ENCODE results near the gene B9D1. TPM values are rescaled to one million over a fixed set of nuclear protein-coding genes. Genes with fewer than 3 reads are reported as not detected.
A peak's percentile ranks its signal among the peaks of the same experiment; 100 is the strongest.

B9D1 gene
- total and polyA plus RNA-seq, 2 of the 13 experiments (the other 11 are each of a cell fraction or from before 2014, with no cell fraction given): 27.7 to 31.1 TPM

DNA sequence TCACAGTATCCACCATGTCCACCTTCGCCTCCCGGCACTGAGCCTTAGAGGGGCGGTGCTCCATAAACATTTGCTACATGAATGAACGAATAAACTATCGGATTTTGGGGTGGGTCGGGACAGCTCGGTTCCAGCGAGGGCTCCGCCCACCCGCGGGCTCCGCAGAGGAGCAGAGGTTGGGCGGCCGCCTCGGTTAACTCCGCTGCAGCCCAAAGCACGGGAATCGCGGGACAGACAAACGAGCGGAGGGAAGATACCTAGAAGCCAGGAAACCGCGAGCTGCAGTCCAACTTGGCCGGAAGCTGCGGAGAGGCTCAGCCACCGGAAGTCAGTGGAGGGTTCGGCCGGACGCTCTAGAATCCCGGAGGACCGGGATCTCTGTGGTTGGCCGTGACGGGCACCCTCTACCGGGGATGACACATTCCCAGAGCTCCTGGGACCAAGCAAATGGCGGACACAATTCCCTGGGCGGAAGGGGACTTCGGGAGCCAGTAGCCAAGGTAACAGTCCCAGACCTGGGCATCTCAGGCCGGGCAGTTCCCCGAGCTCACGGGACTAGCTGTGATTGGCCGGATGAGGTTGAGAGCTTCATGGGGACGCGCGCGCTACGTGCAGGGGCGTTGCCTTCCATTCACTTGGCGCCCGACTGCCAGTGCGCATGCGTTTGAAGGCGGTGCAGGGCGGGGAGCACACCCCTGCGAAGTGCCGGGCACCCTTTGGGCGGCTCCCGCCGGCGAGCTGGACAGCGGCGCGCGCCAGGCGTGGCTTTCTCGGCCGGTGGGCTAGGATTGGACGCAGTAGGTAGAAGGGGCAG lies 15.3 kb upstream of the B9D1 start (continued):
- TF ChIP-seq, protein P1, sequence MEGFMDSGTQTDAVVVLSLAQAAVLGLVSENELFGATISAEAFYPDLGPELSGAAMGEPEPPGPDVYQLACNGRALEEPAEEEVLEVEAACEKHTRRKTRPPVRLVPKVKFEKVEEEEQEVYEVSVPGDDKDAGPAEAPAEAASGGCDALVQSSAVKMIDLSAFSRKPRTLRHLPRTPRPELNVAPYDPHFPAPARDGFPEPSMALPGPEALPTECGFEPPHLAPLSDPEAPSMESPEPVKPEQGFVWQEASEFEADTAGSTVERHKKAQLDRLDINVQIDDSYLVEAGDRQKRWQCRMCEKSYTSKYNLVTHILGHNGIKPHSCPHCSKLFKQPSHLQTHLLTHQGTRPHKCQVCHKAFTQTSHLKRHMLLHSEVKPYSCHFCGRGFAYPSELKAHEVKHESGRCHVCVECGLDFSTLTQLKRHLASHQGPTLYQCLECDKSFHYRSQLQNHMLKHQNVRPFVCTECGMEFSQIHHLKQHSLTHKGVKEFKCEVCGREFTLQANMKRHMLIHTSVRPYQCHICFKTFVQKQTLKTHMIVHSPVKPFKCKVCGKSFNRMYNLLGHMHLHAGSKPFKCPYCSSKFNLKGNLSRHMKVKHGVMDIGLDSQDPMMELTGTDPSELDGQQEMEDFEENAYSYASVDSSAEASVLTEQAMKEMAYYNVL (CRISPR knock-in tag; IDR thresholded peaks at IDR 0.05; ENCODE audit: borderline replicate concordance): 0 out of 2 replicates have a peak, but pooled peaks have one; percentile 33
- TF ChIP-seq ZNF616 (CRISPR knock-in tag; IDR thresholded peaks at IDR 0.05; ENCODE audit: low read depth) (0 out of 2 replicates have a peak, but pooled peaks have one; percentile 28), LCORL (IDR thresholded peaks at IDR 0.05) (no peak), LCORL (CRISPR knock-in tag; IDR thresholded peaks at IDR 0.05) (no peak; the same call in none of the 2 replicates), ZNF703 (CRISPR knock-in tag; IDR thresholded peaks at IDR 0.05; ENCODE audit: borderline replicate concordance) (no peak), ZNF234 (CRISPR knock-in tag; conservative IDR thresholded peaks at IDR 0.05) (no peak), GTF3A (CRISPR knock-in tag; conservative IDR thresholded peaks at IDR 0.05) (peak; percentile 92; the same call in 1 of the 2 replicates), ELF1 (CRISPR knock-in tag; IDR thresholded peaks at IDR 0.05) (peak; percentile 88), STAG1 (CRISPR knock-in tag; IDR thresholded peaks at IDR 0.05) (no peak), ZNF333 (CRISPR knock-in tag; IDR thresholded peaks at IDR 0.05; ENCODE audit: borderline replicate concordance) (no peak), RXRB (CRISPR knock-in tag; IDR thresholded peaks at IDR 0.05; ENCODE audit: borderline replicate concordance) (peak; percentile 9), ZSCAN30 (CRISPR knock-in tag; IDR thresholded peaks at IDR 0.05) (no peak), POLR2G (IDR thresholded peaks at IDR 0.05; ENCODE audit: low read depth, low read length) (peak; percentile 96), ZSCAN25 (CRISPR knock-in tag; IDR thresholded peaks at IDR 0.05) (peak; percentile 89), FIP1L1 (IDR thresholded peaks at IDR 0.05; ENCODE audit: borderline replicate concordance, insufficient read depth, low read depth, low read length) (no peak), ARNT (IDR thresholded peaks at IDR 0.05) (no peak), ATF7-NPFF (CRISPR knock-in tag; IDR thresholded peaks at IDR 0.05; ENCODE audit: low read depth) (no peak; the same call in none of the 2 replicates), KDM1A (CRISPR knock-in tag; IDR thresholded peaks at IDR 0.05) (0 out of 2 replicates have a peak, but pooled peaks have one; percentile 47), NCOA5 (CRISPR knock-in tag; IDR thresholded peaks at IDR 0.05) (no peak), ZBTB42 (CRISPR knock-in tag; IDR thresholded peaks at IDR 0.05) (peak; percentile 78; the same call in 1 of the 2 replicates), PCBP2 (optimal IDR thresholded peaks at IDR 0.05; ENCODE audit: low read depth, low read length, poor library complexity, severe bottlenecking) (no peak), ZNF841 (CRISPR knock-in tag; IDR thresholded peaks at IDR 0.05; ENCODE audit: borderline replicate concordance) (no peak), ZNF260 (CRISPR knock-in tag; IDR thresholded peaks at IDR 0.05; ENCODE audit: borderline replicate concordance, low read depth) (no peak), ZFP41 (CRISPR knock-in tag; IDR thresholded peaks at IDR 0.05; ENCODE audit: borderline replicate concordance) (no peak)
- TF ChIP-seq, protein P2, sequence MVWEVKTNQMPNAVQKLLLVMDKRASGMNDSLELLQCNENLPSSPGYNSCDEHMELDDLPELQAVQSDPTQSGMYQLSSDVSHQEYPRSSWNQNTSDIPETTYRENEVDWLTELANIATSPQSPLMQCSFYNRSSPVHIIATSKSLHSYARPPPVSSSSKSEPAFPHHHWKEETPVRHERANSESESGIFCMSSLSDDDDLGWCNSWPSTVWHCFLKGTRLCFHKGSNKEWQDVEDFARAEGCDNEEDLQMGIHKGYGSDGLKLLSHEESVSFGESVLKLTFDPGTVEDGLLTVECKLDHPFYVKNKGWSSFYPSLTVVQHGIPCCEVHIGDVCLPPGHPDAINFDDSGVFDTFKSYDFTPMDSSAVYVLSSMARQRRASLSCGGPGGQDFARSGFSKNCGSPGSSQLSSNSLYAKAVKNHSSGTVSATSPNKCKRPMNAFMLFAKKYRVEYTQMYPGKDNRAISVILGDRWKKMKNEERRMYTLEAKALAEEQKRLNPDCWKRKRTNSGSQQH (CRISPR knock-in tag; IDR thresholded peaks at IDR 0.05; ENCODE audit: low read depth): no peak
- TF ChIP-seq, protein P3, sequence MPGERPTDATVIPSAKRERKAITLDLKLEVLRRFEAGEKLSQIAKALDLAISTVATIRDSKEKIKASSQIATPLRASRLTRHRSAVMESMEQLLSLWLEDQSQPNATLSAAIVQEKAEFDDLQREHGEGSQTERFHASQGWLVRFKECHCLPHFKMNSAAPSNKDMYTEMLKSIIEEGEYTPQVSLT (CRISPR knock-in tag; IDR thresholded peaks at IDR 0.05; ENCODE audit: borderline replicate concordance, low read depth): no peak
- TF ChIP-seq, protein P4, sequence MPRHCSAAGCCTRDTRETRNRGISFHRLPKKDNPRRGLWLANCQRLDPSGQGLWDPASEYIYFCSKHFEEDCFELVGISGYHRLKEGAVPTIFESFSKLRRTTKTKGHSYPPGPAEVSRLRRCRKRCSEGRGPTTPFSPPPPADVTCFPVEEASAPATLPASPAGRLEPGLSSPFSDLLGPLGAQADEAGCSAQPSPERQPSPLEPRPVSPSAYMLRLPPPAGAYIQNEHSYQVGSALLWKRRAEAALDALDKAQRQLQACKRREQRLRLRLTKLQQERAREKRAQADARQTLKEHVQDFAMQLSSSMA (CRISPR knock-in tag; IDR thresholded peaks at IDR 0.05): peak; percentile 99
